Keratinocyte (primary cell): ENCODE data around the gene MUC13. TPM values are rescaled to one million over a fixed set of nuclear protein-coding genes. Genes with fewer than 3 reads are reported as not detected.

Source experiments
- DNase-seq: peaks from one replicate; pipeline ENCODE4 v3.0.0-alpha.2; 2011; ENCODE audit warnings: low read depth, missing footprints, low spot score
- FAIRE-seq: peaks from 2 replicates; lab custom pipeline; 2011; peaks lifted over from hg19 to GRCh38; lab: Jason Lieb, UNC
- H2AFZ ChIP-seq: 2 replicates; pipeline ENCODE4 v1.6.0; 2012; ENCODE audit warnings: low read length, control low read depth, inconsistent platforms; ENCODE audit not compliant: control insufficient read depth
- H3K27ac ChIP-seq: 2 replicates; pipeline ENCODE4 v1.5.1; 2011; ENCODE audit warnings: low read length; ENCODE audit not compliant: control insufficient read depth, insufficient read depth
- H3K27me3 ChIP-seq: 3 replicates; pipeline ENCODE4 v1.6.0; 2011; ENCODE audit warnings: low read length; ENCODE audit not compliant: control insufficient read depth, insufficient read depth; ENCODE audit errors: extremely low read depth
- H3K36me3 ChIP-seq, 2 experiments: 2 replicates in 1 of 2; 3 replicates in 1 of 2; pipeline ENCODE4 v1.5.1; 2011; ENCODE audit warnings: low read length in 2 of 2, mild to moderate bottlenecking in 1 of 2; ENCODE audit not compliant: control insufficient read depth in 2 of 2, insufficient read depth in 2 of 2; ENCODE audit errors: extremely low read depth in 1 of 2
- H3K4me1 ChIP-seq: 3 replicates; pipeline ENCODE4 v1.5.1; 2011; ENCODE audit warnings: low read length; ENCODE audit not compliant: control insufficient read depth, insufficient read depth; ENCODE audit errors: extremely low read depth
- H3K4me2 ChIP-seq: 3 replicates; pipeline ENCODE4 v1.6.0; 2011; ENCODE audit warnings: low read depth, low read length; ENCODE audit not compliant: control insufficient read depth, insufficient read depth; ENCODE audit errors: extremely low read depth
- H3K4me3 ChIP-seq, 3 experiments: fragments of 200-600 bp in 1 of 3; sonication (generic) in 1 of 3; 2 replicates in 2 of 3; 3 replicates in 1 of 3; pipeline ENCODE4 v1.5.1; 2011 to 2016; ENCODE audit warnings: low read length in 3 of 3, mild to moderate bottlenecking in 3 of 3, control low read depth in 2 of 3, inconsistent platforms in 1 of 3, low read depth in 1 of 3, mixed read lengths in 1 of 3, mixed run types in 1 of 3, moderate library complexity in 1 of 3; ENCODE audit not compliant: control insufficient read depth in 2 of 3, insufficient read depth in 2 of 3; ENCODE audit errors: extremely low read depth in 1 of 3
- H3K79me2 ChIP-seq: 2 replicates; pipeline ENCODE4 v1.6.0; 2012; ENCODE audit warnings: low read length; ENCODE audit not compliant: control insufficient read depth, insufficient read depth
- H3K9ac ChIP-seq: 3 replicates; pipeline ENCODE4 v1.6.0; 2011; ENCODE audit warnings: low read length; ENCODE audit not compliant: control insufficient read depth, insufficient read depth; ENCODE audit errors: extremely low read depth
- H3K9me1 ChIP-seq: 3 replicates; pipeline ENCODE4 v1.6.0; 2011; ENCODE audit warnings: low read length; ENCODE audit not compliant: control insufficient read depth, insufficient read depth; ENCODE audit errors: extremely low read depth
- H3K9me3 ChIP-seq: 2 replicates; pipeline ENCODE4 v1.5.1; 2012; ENCODE audit warnings: low read depth, low read length; ENCODE audit not compliant: control insufficient read depth
- H4K20me1 ChIP-seq: 3 replicates; pipeline ENCODE4 v1.6.0; 2011; ENCODE audit warnings: low read length; ENCODE audit not compliant: control insufficient read depth, insufficient read depth; ENCODE audit errors: extremely low read depth
- EZH2 ChIP-seq: IDR thresholded peaks from one replicate; pipeline ENCODE4 v1.6.1; 2012; ENCODE audit warnings: inconsistent platforms, mild to moderate bottlenecking, low read length, moderate library complexity
- dilution Hi-C: fragments of 300-500 bp; cut with MboI; formaldehyde crosslinking; loops from one replicate; pipeline ENCODE4 v1.7.0; 2020; ENCODE audit warnings: low sequenced_read_pairs; ENCODE audit not compliant: extremely low pct_ligation_motif_present
- polyA plus RNA-seq, 5 experiments: library from polyadenylated mRNA; depleted of rRNA in 3 of 5; stranded (reverse) in 3 of 5; stranded (forward) in 1 of 5; unstranded in 1 of 5; fragments of >200 nt; gene quantifications; 1 replicate in 1 of 5; 2 replicates in 3 of 5; 3 replicates in 1 of 5; pipeline versions ENCODE4 v1.2.1 to v1.2.3, GENCODE V29; 2011 to 2012; ENCODE audit warnings: missing spikeins in 2 of 5, low read depth in 1 of 5, low replicate concordance in 1 of 5
- TF ChIP-seq, protein P1 (sequence below), 3 experiments: IDR thresholded peaks in 1 of 3; conservative IDR thresholded peaks in 1 of 3; optimal IDR thresholded peaks in 1 of 3; 2 replicates in 2 of 3; 3 replicates in 1 of 3; pipeline versions ENCODE3 to v1.5.1; 2011; ENCODE audit warnings: low read length in 3 of 3, mild to moderate bottlenecking in 3 of 3, moderate library complexity in 2 of 3, control low read depth in 1 of 3, inconsistent platforms in 1 of 3; ENCODE audit not compliant: insufficient read depth in 2 of 3; ENCODE audit errors: extremely low read depth in 1 of 3

MUC13 gene
- polyA plus RNA-seq, 1 donor (not counting 4 experiments of a cell fraction or from before 2014, with no cell fraction given) = not detected

DNA sequence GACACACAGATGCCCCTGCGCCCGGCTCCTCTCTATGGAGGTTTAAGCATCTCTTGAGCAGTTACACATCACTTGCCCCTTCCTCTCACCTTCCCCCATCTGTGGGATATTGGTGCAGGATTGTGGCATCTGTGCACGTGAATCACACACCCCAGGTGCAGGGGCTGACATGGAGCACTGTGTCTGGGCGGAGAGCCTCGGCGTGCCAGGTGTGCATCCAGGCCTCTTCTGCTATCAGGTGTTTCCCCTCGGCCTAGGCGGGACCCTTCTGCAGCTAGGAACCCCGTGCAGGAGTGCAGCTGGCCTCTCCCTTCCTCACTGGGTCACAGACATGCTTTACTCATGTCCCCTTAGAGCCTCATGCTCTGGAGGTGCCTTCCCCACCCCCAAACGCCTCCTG, 33.4 kb upstream of the MUC13 start:
- TF ChIP-seq EZH2 = no peak
- TF ChIP-seq, protein P1, sequence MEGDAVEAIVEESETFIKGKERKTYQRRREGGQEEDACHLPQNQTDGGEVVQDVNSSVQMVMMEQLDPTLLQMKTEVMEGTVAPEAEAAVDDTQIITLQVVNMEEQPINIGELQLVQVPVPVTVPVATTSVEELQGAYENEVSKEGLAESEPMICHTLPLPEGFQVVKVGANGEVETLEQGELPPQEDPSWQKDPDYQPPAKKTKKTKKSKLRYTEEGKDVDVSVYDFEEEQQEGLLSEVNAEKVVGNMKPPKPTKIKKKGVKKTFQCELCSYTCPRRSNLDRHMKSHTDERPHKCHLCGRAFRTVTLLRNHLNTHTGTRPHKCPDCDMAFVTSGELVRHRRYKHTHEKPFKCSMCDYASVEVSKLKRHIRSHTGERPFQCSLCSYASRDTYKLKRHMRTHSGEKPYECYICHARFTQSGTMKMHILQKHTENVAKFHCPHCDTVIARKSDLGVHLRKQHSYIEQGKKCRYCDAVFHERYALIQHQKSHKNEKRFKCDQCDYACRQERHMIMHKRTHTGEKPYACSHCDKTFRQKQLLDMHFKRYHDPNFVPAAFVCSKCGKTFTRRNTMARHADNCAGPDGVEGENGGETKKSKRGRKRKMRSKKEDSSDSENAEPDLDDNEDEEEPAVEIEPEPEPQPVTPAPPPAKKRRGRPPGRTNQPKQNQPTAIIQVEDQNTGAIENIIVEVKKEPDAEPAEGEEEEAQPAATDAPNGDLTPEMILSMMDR (optimal IDR thresholded peaks at IDR 0.05 in 1 of 3, IDR thresholded peaks at IDR 0.05 in 1 of 3, conservative IDR thresholded peaks at IDR 0.05 in 1 of 3; ENCODE audit: extremely low read depth in 1 of 3, insufficient read depth in 2 of 3, low read length in 3 of 3) = no peak
- dilution Hi-C loops = no loop called here
- H3K27ac ChIP-seq = no peak overlapping the region

DNA sequence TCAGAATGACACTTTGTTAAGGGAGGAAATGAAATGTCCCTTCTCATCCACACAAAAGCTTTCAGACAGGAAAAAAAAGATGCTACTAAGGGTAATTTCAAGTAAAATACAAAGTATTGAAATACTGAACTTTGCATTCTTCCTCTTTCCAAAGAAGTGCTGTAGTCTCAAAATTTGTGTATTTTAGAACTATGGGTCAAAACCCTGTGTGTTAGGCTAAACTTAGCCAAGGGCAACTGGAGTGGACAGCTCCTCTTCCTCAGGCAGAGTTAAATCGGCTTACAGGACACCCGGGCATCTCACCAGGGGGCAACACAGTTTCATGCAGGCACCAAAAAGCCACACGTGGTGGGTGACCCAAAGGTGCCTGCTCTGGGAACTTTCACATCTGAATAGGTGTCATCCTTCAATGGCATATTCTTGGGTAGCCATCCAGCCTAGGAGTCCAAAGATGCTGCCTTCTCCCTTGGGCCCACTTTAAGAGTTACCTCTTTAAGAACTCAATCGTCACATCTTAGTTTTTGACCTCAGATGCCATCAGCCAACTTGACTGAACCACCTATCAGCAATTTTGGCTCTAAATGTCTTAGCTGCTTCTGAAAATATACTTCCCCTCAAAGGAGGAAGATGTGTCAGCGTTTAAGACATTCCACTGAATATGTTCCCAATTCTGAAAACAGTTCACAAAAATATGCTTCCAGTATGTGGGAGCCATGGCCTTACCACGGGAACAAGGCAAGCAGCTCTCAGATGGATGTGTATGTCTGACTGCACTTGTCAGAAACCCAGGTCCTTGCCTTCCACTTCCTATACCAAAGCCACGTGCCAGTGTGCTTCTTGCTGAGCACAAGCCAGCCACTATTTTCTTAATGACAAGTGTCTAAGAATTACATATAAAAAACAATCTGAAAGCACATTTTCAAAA, 32.2 kb upstream of the MUC13 start:
- FAIRE-seq = no peak
- TF ChIP-seq, protein P1 (optimal IDR thresholded peaks at IDR 0.05 in 1 of 3, IDR thresholded peaks at IDR 0.05 in 1 of 3, conservative IDR thresholded peaks at IDR 0.05 in 1 of 3; ENCODE audit: extremely low read depth in 1 of 3, insufficient read depth in 2 of 3, low read length in 3 of 3) = no peak
- TF ChIP-seq EZH2 = no peak
- Histone ChIP-seq H3K4me1 (no peaks in the 10 kb centered on the region), H3K9me3 (no peaks in the 10 kb centered on the region), H4K20me1 (no peaks in the 10 kb centered on the region), H3K36me3 (peaks cover 5 to 7% of the 10 kb centered on the region in 2 experiments), H3K9ac (no peak overlapping the region), H3K79me2 (no peaks in the 10 kb centered on the region), H3K4me3 (no peak overlapping the region), H3K4me2 (no peak overlapping the region), H2AFZ (no peak overlapping the region), H3K27ac (no peak overlapping the region), H3K9me1 (no peaks in the 10 kb centered on the region), H3K27me3 (no peaks in the 10 kb centered on the region)
- no peak for DNase-seq
- dilution Hi-C loops = no loop called here

More for the DNA sequence above, 33.4 kb upstream of the MUC13 start:
- Histone ChIP-seq H3K4me1 (no peaks in the 10 kb centered on the region), H2AFZ (no peak overlapping the region), H3K9me3 (no peaks in the 10 kb centered on the region), H4K20me1 (no peaks in the 10 kb centered on the region), H3K4me3 (no peak overlapping the region), H3K36me3 (peaks cover 5 to 7% of the 10 kb centered on the region in 2 experiments), H3K4me2 (no peak overlapping the region), H3K9me1 (no peaks in the 10 kb centered on the region), H3K79me2 (no peaks in the 10 kb centered on the region), H3K9ac (no peak overlapping the region), H3K27me3 (no peaks in the 10 kb centered on the region)
- DNase-seq (no peak), FAIRE-seq (no peak)
